Fibroblast of lung (primary cell): Measurements from ENCODE around the gene ERBB4.

Experiments used
- CTCF ChIP-seq, 2 donors: IDR thresholded peaks in 1 of 2; conservative IDR thresholded peaks in 1 of 2; 1 replicate in 1 of 2; 2 replicates in 1 of 2; pipeline ENCODE4 v1.5.1; 2011 to 2012; ENCODE audit warnings: low read length in 2 of 2, control low read depth in 1 of 2, inconsistent platforms in 1 of 2, low read depth in 1 of 2, mild to moderate bottlenecking in 1 of 2
- EZH2 ChIP-seq: IDR thresholded peaks from 2 replicates; pipeline ENCODE4 v1.5.1; 2012; ENCODE audit warnings: low read length, control low read depth, mild to moderate bottlenecking; ENCODE audit errors: missing control alignments

DNA sequence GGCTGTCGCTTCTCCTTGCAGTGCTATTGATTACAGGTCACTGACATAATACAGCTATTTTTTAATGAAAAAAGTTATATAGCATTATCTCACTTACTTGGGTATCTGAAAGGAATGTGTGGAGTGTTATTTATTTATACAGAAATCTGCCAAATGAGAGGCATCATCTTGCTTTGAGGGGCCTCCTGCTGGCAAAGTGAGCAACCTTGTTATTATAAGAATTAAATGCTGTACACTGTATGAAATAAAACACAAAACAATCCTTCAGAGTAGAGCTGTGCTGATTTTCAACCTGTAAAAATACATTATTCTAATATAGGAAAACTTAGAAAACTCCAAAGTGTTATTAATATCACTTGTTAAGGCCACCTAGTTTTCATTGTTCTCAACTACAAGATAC is 20.9 kb downstream of the ERBB4 start:
- TF ChIP-seq CTCF (conservative IDR thresholded peaks at IDR 0.05 in 1 of 2, IDR thresholded peaks at IDR 0.05 in 1 of 2; ENCODE audit: low read depth in 1 of 2, low read length in 2 of 2) (no peak), EZH2 (no peak)
